ENCODE data around the gene ATG7.

- no peak for TF ChIP-seq CTCF (IDR thresholded peaks at IDR 0.05; ENCODE audit: low read depth, low read length)
- TF ChIP-seq POLR2A (IDR thresholded peaks at IDR 0.05; ENCODE audit: extremely low read depth, insufficient read length) = no peak
Measured at GRCh38 chr3:11554666-11555065, 282.5 kb downstream of the ATG7 start.

Measured in NB4 (cell line).